ENCODE results near the gene PTP4A2. TPM values are rescaled to one million over a fixed set of nuclear protein-coding genes. Genes with fewer than 3 reads are reported as not detected.

Gene PTP4A2
- total RNA-seq, 1 experiment from 2014 or later, result 366 TPM

- CTCF ChIA-PET, result no interaction called here
Observed at GRCh38 chr1:31880957-31881687, 57.0 kb downstream of the PTP4A2 start.

GRCh38 chr1:31879981-31880608, 58.1 kb downstream of the PTP4A2 start:
- CTCF ChIA-PET, result no interaction called here
- Mint-ChIP-seq H3K4me3 (ENCODE audit: low read depth, unreplicated experiment) (no peak overlapping the region), H3K9me3 (ENCODE audit: low read depth, unreplicated experiment) (no peaks in the 10 kb centered on the region), H3K36me3 (ENCODE audit: insufficient read depth, unreplicated experiment) (no peaks in the 10 kb centered on the region), H3K27me3 (ENCODE audit: unreplicated experiment) (peaks cover 15% of the 10 kb centered on the region), H3K4me1 (ENCODE audit: low read depth, unreplicated experiment) (peaks cover 9% of the 10 kb centered on the region), H3K27ac (ENCODE audit: unreplicated experiment) (no peak overlapping the region)
- TF ChIP-seq, protein P1, sequence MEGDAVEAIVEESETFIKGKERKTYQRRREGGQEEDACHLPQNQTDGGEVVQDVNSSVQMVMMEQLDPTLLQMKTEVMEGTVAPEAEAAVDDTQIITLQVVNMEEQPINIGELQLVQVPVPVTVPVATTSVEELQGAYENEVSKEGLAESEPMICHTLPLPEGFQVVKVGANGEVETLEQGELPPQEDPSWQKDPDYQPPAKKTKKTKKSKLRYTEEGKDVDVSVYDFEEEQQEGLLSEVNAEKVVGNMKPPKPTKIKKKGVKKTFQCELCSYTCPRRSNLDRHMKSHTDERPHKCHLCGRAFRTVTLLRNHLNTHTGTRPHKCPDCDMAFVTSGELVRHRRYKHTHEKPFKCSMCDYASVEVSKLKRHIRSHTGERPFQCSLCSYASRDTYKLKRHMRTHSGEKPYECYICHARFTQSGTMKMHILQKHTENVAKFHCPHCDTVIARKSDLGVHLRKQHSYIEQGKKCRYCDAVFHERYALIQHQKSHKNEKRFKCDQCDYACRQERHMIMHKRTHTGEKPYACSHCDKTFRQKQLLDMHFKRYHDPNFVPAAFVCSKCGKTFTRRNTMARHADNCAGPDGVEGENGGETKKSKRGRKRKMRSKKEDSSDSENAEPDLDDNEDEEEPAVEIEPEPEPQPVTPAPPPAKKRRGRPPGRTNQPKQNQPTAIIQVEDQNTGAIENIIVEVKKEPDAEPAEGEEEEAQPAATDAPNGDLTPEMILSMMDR (IDR thresholded peaks at IDR 0.05; ENCODE audit: unreplicated experiment), result no peak
- intact Hi-C loops (cut with micrococcal nuclease; ENCODE audit: unreplicated experiment), result no loop called here
- no peak for DNase-seq
- BruUV-seq (replicated peaks), result no TSS peak

More at GRCh38 chr1:31880957-31881687, 57.0 kb downstream of the PTP4A2 start:
- Mint-ChIP-seq H3K4me3 (ENCODE audit: low read depth, unreplicated experiment) (no peak overlapping the region), H3K36me3 (ENCODE audit: insufficient read depth, unreplicated experiment) (no peaks in the 10 kb centered on the region), H3K4me1 (ENCODE audit: low read depth, unreplicated experiment) (peaks cover 6% of the 10 kb centered on the region), H3K9me3 (ENCODE audit: low read depth, unreplicated experiment) (no peaks in the 10 kb centered on the region), H3K27me3 (ENCODE audit: unreplicated experiment) (peaks cover 15% of the 10 kb centered on the region), H3K27ac (ENCODE audit: unreplicated experiment) (no peak overlapping the region)
- no peak for DNase-seq
- intact Hi-C loops (cut with micrococcal nuclease; ENCODE audit: unreplicated experiment), result no loop called here
- TF ChIP-seq, protein P1 (IDR thresholded peaks at IDR 0.05; ENCODE audit: unreplicated experiment), result no peak
- no TSS peak for BruUV-seq (replicated peaks)

- Mint-ChIP-seq H3K27me3 (ENCODE audit: unreplicated experiment) (peaks cover 15% of the 10 kb centered on the region), H3K27ac (ENCODE audit: unreplicated experiment) (no peak overlapping the region), H3K4me1 (ENCODE audit: low read depth, unreplicated experiment) (peaks cover 9% of the 10 kb centered on the region), H3K36me3 (ENCODE audit: insufficient read depth, unreplicated experiment) (no peaks in the 10 kb centered on the region), H3K4me3 (ENCODE audit: low read depth, unreplicated experiment) (no peak overlapping the region), H3K9me3 (ENCODE audit: low read depth, unreplicated experiment) (no peaks in the 10 kb centered on the region)
- CTCF ChIA-PET, result interaction anchor here (0.6 kb wide), 1 partner anchor 12 kb away, joined by 3 read pairs; no protein-coding TSS in a partner anchor
- DNase-seq, result no peak
- BruUV-seq (replicated peaks), result no TSS peak
- intact Hi-C loops (cut with micrococcal nuclease; ENCODE audit: unreplicated experiment), result no loop called here
- TF ChIP-seq, protein P1 (IDR thresholded peaks at IDR 0.05; ENCODE audit: unreplicated experiment), result no peak
Observed at GRCh38 chr1:31878058-31878457, 60.1 kb downstream of the PTP4A2 start.

DNA sequence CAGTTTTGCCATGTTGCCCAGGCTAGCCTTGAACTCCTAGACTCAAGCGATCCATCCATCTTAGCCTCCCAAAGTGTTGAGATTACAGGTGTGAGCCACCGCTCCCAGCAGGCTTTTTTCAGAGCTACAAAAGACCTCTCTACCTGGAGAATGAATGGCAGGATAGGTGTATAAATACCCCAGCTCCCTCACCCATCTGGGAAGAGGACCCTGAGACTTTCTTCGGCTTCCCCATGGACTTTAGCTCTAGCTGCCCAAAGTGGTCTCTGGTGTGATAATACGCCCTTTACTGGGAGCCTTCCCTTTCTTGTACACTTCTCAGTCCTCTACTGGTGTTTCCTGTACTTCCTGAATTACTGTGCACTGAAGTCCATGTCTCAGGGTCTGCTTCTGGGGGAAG, 60.6 kb downstream of the PTP4A2 start:
- no TSS peak for BruUV-seq (replicated peaks)

More for the DNA sequence above, 60.6 kb downstream of the PTP4A2 start:
- Mint-ChIP-seq H3K4me3 (ENCODE audit: low read depth, unreplicated experiment) (no peak overlapping the region), H3K9me3 (ENCODE audit: low read depth, unreplicated experiment) (no peaks in the 10 kb centered on the region), H3K36me3 (ENCODE audit: insufficient read depth, unreplicated experiment) (no peaks in the 10 kb centered on the region), H3K4me1 (ENCODE audit: low read depth, unreplicated experiment) (peaks cover 9% of the 10 kb centered on the region), H3K27ac (ENCODE audit: unreplicated experiment) (no peak overlapping the region), H3K27me3 (ENCODE audit: unreplicated experiment) (peaks cover 15% of the 10 kb centered on the region)
- intact Hi-C loops (cut with micrococcal nuclease; ENCODE audit: unreplicated experiment), result no loop called here
- TF ChIP-seq, protein P1 (IDR thresholded peaks at IDR 0.05; ENCODE audit: unreplicated experiment), result no peak
- DNase-seq, result no peak
- CTCF ChIA-PET, result no interaction called here

All from Calu3 (cell line).